Ammon's horn (tissue), 1 donor: ENCODE measurements around the gene PLA2G10.
"Not testable (repeated sequence)": the region's sequence is repeated elsewhere in the genome, so short reads cannot be mapped to it uniquely, and the experiment has no call there.

ENCODE experiments used
- DNase-seq: peaks from one replicate; pipeline ENCODE4 v3.0.0-alpha.2; 2016; ENCODE audit warnings: low spot score

Gene PLA2G10

DNA sequence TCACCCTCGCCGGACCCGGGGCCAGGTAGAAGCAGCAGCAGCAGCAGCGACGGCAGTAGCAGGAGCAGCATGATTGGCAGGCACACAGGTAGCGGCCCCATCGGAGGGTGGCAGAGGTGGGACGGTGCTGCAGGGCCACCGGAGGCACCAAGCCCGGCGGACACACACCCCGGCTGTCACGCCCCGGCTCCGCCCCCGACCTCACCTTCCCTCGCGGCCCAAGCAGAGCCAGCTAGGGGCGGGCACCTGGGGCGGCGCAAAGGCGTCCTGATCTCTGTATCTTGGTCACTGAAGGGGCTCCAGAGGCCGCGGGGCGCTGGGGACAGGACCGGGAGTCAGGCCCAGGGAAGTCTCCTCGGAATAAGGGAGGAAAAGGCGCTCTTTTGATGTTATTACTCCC, at the start of gene PLA2G10:
TSS of gene PLA2G10 (minus strand) at position 180 of the 400 bp plus-strand sequence. CDS start at position 101, 79 bp downstream.
- DNase-seq, result not testable (repeated sequence)

- not testable (repeated sequence) for DNase-seq
Observed at GRCh38 chr16:14742273-14743128, 48.4 kb upstream of the PLA2G10 start, which contains the start of gene NPIPA2. Gene NPIPA2, plus strand, starts transcription at chr16:14742533. Its CDS starts 5,533 bp downstream, at chr16:14748066.

- not testable (repeated sequence) for DNase-seq
Observed at GRCh38 chr16:14741794-14742193, 47.7 kb upstream of the PLA2G10 start.

DNA sequence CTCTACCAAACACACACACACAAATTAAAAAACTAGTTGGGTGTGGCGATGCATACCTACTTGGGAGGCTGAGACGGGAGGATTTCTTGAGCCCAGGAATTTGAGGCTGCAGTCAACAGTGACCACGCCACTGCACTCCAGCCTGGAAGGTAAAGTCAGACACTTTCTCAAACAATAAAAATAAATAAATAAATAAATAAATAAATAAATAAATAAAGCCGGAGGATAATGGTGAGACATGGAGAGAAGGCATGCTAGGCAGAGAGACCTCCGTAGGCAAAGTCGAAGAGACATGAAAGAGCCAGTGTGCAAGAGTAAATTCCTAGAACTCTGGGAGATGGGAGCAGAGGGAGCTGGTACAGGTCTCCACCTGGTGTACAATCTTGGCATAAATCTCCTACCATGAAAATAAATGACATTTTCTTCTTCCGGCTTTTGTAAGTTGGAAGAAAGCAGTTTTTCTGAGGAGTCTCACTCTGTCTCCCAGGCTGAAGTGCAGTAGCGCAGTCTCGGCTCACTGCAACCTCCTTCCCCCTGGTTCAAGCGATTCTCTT, 46.8 kb upstream of the PLA2G10 start:
- DNase-seq, result not testable (repeated sequence)

DNA sequence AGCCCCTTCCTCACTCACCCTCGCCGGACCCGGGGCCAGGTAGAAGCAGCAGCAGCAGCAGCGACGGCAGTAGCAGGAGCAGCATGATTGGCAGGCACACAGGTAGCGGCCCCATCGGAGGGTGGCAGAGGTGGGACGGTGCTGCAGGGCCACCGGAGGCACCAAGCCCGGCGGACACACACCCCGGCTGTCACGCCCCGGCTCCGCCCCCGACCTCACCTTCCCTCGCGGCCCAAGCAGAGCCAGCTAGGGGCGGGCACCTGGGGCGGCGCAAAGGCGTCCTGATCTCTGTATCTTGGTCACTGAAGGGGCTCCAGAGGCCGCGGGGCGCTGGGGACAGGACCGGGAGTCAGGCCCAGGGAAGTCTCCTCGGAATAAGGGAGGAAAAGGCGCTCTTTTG, 39.1 kb upstream of the PLA2G10 start:
- DNase-seq, result not testable (repeated sequence)

DNA sequence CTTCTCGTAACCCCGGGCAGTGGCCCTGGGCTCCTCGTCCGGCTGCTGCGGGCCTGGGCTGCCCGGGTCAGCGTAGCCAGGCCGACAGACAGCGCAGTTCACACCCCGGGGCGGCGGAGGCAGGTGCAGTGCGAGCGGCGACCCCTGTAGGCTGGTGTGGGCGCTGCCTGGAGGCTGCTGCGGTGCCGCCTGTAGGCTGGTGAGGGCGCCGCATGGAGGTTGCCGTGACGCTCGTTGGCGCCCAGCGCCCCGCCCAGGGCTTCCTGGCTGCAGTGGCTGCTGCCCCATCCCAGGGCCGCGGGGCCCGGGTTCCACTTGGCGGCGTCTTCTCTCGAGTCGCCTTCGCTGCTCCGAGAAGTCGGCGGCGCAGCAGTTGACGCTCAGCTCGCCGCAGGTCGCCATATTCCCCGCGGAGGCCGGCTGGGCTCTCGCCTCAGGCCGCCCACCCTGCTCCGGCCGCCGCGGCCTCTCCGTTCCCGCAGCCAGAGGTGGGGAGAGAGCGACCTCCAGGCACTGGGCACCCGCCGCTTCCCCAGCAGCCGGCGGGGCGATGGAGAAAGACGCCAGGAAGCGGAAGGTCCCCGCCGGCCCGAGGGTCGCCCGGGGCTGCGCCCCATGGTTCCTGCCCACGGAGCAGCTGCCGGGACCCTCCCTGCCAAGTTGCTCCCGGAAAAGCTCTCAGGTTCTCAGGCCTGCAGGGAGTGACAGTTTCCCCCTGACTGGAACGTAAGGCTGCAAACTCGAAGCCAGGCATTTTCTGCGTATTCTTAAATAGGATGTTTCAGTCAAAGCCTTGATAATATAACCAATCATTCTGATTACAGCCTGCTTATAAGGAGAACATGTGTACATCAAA, 9.3 kb upstream of the PLA2G10 start, which contains the start of gene NPIPA3:
TSS of gene NPIPA3 (plus strand) at position 256 of the 856 bp plus-strand sequence. CDS start 5,533 bp downstream, outside the sequence.
- not testable (repeated sequence) for DNase-seq

- DNase-seq, result not testable (repeated sequence)
Observed at GRCh38 chr16:14702672-14703071, 8.6 kb upstream of the PLA2G10 start.

DNA sequence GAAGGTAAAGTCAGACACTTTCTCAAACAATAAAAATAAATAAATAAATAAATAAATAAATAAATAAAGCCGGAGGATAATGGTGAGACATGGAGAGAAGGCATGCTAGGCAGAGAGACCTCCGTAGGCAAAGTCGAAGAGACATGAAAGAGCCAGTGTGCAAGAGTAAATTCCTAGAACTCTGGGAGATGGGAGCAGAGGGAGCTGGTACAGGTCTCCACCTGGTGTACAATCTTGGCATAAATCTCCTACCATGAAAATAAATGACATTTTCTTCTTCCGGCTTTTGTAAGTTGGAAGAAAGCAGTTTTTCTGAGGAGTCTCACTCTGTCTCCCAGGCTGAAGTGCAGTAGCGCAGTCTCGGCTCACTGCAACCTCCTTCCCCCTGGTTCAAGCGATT, 7.8 kb upstream of the PLA2G10 start:
- not testable (repeated sequence) for DNase-seq

DNA sequence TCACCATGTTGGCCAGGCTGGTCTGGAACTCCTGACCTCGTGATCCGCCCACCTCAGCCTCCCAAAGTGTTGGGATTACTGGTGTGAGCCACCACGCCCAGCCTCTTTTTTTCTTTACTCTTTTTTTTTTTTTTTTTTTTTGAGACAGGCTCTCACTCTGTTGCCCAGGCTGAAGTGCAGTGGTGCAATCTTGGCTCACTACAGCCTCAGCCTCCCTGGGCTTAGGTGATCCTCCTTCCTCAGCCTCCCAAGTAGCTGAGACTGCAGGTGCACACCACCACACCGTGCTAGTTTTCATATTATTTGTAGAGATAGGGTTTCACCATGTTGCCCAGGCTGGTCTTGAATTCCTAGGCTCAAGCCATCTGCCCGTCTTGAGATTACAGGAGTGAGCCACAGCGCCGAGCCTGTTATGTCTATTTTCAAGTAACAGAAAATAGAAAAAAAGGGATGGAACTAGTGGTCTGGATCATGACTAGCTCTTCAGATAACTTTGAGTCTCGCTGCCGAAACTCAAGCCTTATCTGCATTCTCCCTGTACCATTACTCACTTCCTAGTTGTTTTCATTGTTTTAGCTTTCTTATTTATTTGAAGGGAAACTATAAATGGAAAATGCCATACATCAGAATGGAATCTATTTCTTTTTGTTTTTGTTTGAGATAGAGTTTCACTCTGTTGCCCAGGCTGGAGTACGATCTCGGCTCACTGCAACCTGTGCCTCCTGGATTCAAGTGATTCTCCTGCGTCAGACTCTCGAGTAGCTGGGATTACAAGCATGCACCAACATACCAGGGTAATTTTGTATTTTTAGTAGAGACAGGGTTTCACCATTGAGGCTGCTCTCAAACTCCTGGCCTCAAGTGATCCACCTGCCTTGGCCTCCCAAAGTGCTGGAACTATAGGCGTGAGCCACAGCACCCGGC, 8.0 kb downstream of the PLA2G10 start:
- not testable (repeated sequence) for DNase-seq

DNA sequence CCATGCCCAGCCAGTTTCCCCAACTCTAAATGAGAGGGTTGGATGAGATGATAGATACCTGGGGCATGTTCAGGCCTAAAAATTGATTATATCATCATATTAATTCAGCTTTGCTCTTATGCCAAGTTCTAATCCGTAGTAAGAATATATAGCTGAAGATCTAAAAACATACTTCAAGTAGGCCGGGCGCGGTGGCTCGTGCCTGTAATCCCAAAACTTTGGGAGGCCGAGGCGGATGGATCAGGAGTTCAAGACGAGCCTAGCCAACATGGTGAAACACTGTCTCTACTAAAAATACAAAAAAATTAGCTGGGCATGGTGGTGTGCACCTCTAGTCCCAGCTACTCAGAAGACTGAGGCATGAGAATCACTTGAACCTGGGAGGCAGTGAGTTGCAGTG, 12.0 kb downstream of the PLA2G10 start:
- DNase-seq, result no peak

- no peak for DNase-seq
Observed at GRCh38 chr16:14681115-14681514, 13.0 kb downstream of the PLA2G10 start.

DNA sequence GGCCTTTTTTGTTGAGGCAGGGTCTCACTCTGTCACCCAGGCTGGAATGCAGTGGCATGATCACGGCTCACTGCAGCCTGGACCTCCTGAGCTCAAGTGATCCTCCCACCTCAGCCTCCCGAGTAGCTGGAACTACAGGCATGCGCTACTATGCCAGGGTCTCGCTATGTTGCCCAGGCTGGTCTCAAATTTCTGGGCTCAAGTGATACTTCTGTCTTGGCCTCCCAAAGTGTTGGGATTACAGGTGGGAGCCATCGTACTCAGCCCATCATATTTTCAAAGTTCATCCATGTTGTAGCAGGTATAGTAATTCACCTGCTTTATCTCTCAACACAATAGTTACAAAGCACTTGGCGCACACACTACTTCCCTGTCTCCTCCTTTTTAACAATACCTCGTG, 13.7 kb downstream of the PLA2G10 start:
- not testable (repeated sequence) for DNase-seq

DNA sequence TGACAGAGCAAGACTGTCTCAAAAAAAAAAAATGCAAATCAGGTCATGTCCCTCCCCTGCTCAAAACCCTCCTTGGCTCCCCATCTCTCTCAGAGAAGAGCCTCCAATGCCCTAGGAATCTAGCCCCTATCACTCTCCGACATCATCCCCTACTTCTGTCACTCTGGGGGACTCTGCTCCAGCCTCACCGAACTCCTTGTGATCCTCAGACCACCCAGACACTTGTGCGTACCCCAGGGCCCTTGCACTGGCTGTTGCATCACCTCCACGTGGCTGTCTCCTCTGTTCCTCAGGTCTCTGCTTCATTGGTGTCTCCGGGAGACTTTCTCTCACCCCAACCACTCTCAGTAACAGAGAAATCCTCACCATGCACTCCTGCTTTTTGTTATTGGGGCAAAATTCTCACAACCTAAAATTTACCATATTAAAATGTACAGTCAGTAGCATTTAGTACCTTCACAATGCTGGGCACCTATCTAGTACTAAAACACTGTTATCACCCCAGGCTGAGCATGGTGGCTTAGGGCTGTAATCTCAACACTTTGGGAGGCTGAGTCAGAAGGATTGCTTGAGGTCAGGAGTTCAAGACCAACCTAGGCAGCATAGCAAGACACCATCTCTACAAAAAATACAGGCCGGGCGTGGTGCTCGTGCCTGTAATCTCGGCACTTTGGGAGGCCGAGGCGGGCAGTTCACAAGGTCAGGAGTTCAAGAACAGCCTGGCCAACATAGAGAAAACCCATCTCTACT, 15.2 kb downstream of the PLA2G10 start:
- DNase-seq, result no peak

GRCh38 chr16:14677627-14678026, 16.5 kb downstream of the PLA2G10 start:
- DNase-seq, result no peak

DNA sequence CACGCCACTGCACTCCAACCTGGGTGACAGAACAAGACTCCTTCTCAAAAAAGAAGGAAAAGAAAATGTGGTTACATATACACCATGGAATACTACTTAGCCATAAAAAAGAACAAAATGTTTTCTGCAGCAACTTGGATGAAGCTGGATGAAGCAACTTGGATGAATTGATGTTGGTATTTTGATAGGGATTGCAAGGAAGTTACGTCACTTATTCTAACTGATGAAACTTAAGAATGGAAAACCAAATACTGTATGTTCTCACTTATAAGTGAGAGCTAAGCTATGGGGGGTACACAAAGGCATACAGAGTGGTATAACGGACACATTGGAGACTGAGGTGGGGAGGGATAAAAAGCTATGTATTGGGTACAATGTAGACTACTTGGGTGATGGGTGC, 17.5 kb downstream of the PLA2G10 start:
- DNase-seq, result no peak

DNA sequence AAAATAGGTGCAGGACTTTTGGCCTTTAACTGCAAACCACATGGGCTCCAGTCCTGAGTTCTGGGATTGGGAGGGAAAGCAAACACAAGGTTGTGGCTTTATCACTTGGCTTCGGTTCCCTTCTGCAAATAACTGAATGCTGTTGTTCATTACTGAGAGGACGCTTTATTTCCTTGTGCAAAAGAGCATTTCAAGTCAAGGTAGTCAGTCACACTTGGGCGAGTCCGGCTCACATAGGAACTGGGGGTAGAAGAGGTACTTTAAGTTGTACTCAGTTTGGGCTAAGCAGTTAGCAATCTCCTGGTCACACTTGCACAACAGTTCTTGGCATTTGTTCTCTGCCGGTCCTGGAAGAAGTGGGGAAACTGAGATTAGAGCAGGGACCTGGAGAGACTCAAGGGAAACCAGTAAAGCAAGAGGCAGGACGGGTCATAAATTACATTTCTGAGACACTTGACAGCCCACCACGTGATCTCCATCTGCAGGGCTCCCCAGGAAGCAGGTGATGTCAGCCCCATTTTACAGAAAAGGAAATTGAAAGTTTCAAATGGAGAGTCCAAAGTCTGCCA, 21.6 kb downstream of the PLA2G10 start:
- DNase-seq, result no peak

DNA sequence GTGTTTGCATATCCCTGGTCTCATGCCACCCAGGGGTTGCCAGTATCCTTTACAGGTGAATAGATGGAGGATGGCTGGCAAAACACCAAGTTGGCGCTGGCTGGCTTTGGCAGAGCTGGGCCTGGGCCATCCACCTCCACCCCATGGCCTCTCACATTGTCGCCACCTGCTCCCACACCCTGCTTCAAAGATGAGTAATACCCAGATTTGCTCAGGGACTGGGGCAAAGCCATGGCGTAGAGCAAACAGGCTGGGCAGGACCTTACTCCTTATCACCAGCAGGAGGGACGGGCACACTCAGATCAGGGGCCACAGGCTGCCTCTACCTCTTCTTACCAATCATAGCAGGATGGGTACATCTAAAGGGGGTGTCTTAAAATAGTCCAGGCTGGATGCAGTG, 24.3 kb downstream of the PLA2G10 start:
- DNase-seq, result no peak

- DNase-seq, result no peak
Observed at GRCh38 chr16:14668556-14669223, 25.4 kb downstream of the PLA2G10 start.
